ENCODE results near the gene USP28.
A peak's percentile ranks its signal among the peaks of the same experiment; 100 is the strongest.
"Not testable (repeated sequence)": the region's sequence is repeated elsewhere in the genome, so short reads cannot be mapped to it uniquely, and the experiment has no call there.

The USP28 gene

DNA sequence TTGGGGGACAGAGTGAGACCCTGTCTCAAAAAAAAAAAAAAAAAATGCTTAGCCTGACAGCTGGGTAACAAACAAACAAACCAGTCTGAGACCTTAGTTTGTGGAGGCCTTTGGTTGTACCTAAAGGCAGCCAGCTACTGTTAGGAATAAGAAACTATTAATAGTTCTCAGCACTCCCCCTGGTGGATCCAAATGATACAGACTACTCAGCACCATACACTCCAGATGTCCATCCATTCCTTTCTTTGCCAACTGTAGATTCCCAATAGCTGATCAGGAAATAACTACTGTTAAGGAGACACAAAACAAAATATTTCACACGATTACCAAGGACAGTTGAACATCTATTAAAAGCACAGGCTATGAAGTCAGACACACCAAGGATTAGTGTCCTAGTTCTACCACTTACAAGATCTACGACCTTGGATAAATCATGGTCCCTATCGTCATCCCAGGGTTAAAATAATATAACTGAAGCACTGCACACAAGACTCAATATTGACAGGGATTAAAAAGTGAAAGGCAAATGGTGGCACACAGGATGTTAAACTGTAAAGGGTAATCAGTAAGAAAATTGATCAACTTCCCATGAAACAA is 78.6 kb downstream of the USP28 start:
- no peak overlapping the region for H3K4me3 ChIP-seq (ENCODE audit: low read depth, low read length)
- in situ Hi-C loops (cut with HindIII; ENCODE audit: low sequenced_read_pairs) = no loop called here
- DNase-seq (ENCODE audit: low read depth, low spot score) = peak; percentile 52
- TF ChIP-seq, protein P1, sequence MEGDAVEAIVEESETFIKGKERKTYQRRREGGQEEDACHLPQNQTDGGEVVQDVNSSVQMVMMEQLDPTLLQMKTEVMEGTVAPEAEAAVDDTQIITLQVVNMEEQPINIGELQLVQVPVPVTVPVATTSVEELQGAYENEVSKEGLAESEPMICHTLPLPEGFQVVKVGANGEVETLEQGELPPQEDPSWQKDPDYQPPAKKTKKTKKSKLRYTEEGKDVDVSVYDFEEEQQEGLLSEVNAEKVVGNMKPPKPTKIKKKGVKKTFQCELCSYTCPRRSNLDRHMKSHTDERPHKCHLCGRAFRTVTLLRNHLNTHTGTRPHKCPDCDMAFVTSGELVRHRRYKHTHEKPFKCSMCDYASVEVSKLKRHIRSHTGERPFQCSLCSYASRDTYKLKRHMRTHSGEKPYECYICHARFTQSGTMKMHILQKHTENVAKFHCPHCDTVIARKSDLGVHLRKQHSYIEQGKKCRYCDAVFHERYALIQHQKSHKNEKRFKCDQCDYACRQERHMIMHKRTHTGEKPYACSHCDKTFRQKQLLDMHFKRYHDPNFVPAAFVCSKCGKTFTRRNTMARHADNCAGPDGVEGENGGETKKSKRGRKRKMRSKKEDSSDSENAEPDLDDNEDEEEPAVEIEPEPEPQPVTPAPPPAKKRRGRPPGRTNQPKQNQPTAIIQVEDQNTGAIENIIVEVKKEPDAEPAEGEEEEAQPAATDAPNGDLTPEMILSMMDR (IDR thresholded peaks at IDR 0.05; ENCODE audit: low read depth, low read length) = peak; percentile 76

DNA sequence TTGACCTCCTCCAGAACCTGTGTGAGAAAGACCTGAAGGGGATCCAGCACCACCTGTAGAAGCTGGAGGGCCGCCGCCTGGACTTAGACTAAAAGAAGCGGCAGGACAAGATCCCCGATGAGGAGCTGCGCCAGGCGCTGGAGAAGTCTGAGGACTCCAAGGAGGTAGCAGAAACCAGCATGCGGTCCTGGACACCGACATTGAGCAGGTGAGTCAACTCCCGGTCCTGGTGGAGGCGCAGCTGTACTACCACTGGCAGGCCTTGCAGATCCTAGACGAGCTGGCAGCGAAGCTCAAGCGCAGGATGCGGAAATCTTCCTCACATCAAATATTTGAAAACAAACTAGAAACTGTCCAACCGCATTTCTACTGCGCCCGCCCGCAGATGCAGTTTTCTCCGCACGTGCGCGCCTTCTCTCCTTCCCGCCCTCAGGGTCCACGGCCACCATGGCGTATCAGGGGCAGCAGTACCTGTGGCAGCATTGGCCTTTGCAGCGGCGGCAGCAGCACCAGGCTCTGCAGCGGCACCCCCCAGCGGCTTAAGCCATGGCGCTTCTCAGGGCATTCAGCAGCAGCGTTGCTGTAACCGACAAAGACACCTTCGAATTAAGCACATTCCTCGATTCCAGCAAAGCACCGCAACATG is 85.6 kb downstream of the USP28 start:
- in situ Hi-C loops (cut with HindIII; ENCODE audit: low sequenced_read_pairs) = no loop called here
- TF ChIP-seq, protein P1 (IDR thresholded peaks at IDR 0.05; ENCODE audit: low read depth, low read length) = no peak
- no peak for DNase-seq (ENCODE audit: low read depth, low spot score)
- H3K4me3 ChIP-seq (ENCODE audit: low read depth, low read length) = no peak overlapping the region

DNA sequence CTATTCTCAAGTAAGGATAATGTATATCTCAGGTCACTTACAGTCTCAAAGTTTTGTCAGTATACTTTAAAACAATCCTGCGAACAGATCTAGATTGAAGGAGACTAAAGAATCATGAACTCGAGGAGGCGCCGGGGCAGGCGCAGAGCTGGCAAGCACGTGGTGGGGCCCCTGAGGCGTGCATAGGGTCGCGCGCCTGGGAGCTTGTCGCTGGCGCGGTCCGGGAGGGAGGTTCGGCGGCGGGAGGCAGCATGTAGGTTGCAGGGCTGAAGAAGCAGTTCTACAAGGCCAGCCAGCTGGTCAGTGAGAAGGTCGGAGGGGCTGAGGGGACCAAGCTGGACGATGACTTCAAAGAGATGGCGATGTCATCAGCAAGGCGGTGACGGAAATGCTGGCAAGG is 86.4 kb downstream of the USP28 start:
- in situ Hi-C loops (cut with HindIII; ENCODE audit: low sequenced_read_pairs); DNase-seq (ENCODE audit: low read depth, low spot score); H3K4me3 ChIP-seq (ENCODE audit: low read depth, low read length): not testable (repeated sequence)

DNA sequence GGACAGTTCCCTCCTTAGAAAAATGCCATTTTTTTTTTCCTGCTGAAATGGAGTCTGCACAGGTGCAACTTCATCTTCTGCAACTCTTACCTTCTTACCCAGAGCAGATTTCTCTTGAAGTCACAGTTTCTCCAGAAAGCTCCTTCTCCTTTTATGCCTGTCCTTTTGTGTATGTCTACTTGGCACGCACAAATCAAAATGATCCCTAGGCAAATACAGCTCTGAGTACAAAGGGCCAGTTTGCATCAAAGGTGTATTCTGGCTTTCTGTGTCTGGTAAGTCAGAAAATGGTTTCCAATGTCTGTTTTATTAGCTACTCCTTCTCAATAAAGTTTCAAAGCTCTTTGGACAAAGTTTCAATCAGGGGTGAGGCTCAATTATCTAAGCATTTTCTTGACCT is 93.2 kb downstream of the USP28 start:
- DNase-seq (ENCODE audit: low read depth, low spot score) = no peak
- in situ Hi-C loops (cut with HindIII; ENCODE audit: low sequenced_read_pairs) = no loop called here
- H3K4me3 ChIP-seq (ENCODE audit: low read depth, low read length) = no peak overlapping the region
- TF ChIP-seq, protein P1 (IDR thresholded peaks at IDR 0.05; ENCODE audit: low read depth, low read length) = no peak

DNA sequence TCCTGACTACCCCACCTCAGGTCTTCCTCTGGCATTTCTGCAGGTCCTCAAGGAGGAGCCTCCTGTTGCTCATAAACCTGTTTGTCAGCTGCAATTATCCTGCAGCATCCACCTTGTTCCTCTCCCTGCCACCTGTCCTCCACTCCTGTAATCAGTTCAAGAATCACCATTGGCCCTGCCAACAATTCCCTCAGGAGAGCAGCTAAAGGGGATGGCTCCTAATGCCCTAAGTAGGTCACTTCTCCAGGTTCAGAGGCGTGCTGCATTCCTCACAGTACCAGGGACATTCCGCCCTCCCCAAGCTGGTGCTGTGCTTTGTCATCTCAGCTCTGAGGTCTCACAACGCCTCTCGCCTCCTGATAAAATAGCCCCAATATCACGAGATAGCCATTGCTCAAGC is 93.7 kb downstream of the USP28 start:
- TF ChIP-seq, protein P1 (IDR thresholded peaks at IDR 0.05; ENCODE audit: low read depth, low read length) = no peak
- no peak for DNase-seq (ENCODE audit: low read depth, low spot score)
- in situ Hi-C loops (cut with HindIII; ENCODE audit: low sequenced_read_pairs) = no loop called here
- no peak overlapping the region for H3K4me3 ChIP-seq (ENCODE audit: low read depth, low read length)

DNA sequence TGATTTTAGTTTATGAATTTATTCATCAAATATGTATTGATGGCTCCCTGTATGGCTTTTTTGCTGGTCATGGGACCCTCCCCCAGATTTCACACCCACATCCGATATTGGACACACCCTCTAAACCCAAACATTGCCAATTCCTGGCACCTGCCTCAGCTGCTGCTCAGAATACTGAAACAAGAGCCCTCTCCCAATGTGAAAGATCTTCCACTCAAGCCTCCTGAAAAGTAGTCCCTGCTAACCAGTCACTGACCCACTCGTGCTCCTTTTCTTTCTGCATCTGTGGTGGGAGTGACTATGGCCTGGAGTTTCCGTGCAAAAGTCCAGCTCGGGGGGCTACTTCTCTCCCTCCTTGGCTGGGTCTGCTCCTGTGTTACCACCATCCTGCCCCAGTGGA is 95.9 kb downstream of the USP28 start, which contains the start of gene CLDN25:
Gene CLDN25, plus strand, starts transcription at position 301 of the 400 bp plus-strand sequence. Its CDS starts 0 bp downstream, at position 301.
- no peak for DNase-seq (ENCODE audit: low read depth, low spot score)
- in situ Hi-C loops (cut with HindIII; ENCODE audit: low sequenced_read_pairs) = no loop called here
- H3K4me3 ChIP-seq (ENCODE audit: low read depth, low read length) = no peak within 1 kb of the TSS
- TF ChIP-seq, protein P1 (IDR thresholded peaks at IDR 0.05; ENCODE audit: low read depth, low read length) = no peak

DNA sequence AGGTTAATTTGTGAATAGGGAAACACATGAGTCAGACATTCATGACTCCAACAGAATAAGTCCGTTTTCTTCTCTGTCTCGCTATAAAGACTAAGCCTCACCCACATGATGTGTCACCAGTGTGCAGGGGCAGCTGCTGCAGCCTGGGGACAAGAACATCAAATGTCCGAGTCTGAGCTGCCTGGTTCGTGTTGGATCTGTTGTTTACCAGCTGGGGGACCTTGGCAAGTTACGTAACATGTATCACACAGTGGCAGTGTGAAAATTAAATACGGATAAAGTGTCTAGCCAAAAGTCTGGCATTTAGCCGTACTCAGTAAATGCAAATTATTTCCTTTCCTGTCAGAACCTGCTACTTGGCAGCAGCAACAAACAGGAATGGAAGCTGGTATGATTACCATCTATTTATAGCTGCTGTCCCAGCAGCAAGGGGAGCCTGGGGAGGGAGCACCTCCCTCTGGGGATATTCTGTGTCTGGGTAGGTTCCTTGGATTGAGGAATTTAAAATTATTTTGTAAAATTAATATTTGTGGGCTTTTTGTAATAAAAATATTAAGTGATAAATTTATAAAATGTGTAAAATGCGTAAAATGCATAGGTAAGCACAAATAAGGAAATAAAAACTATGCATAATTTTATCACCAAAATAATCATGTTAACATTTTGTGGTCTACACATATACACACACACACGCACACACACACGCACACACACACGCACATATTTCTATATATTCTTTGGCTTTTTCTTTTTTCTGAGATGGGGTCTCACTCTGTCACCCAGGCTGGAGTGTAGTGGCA is 97.1 kb downstream of the USP28 start:
- no peak overlapping the region for H3K4me3 ChIP-seq (ENCODE audit: low read depth, low read length)
- TF ChIP-seq, protein P1 (IDR thresholded peaks at IDR 0.05; ENCODE audit: low read depth, low read length) = no peak
- DNase-seq (ENCODE audit: low read depth, low spot score) = peak; percentile 30
- in situ Hi-C loops (cut with HindIII; ENCODE audit: low sequenced_read_pairs) = no loop called here

Data from astrocyte of the spinal cord (primary cell).